ENCODE results near the gene SHQ1. TPM values are rescaled to one million over a fixed set of nuclear protein-coding genes. Genes with fewer than 3 reads are reported as not detected.

SHQ1 gene
- total and polyA plus RNA-seq, 2 experiments from 2014 or later, result 18.3 to 28.7 TPM

- TF ChIP-seq ZNF462 (CRISPR knock-in tag; IDR thresholded peaks at IDR 0.05) (no peak), POLR2AphosphoS5 (IDR thresholded peaks at IDR 0.05; ENCODE audit: low read depth) (no peak)
Observed at GRCh38 chr3:72721683-72722381, 126.4 kb downstream of the SHQ1 start (continued).

DNA sequence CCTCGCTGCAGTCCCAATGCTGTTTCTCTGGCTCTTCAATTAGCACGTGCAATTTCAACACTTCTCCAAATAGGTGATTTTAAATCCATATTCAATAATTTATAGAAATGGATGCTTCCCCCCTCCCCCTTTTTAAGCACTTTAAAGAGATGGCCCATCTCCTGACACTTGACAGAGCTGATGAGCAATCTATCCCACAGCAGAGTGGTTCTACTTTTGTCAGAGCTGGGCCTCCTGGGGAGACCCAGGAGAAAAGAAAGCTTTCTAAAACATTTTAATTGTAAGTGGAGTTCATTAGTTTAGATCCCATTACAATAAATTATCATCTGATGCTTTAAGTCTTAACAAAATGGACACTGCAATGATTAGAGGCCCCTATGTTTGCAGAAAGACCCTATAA, 127.7 kb downstream of the SHQ1 start:
- no peaks in the 10 kb centered on the region for H3K79me2 ChIP-seq (replicated peaks; ENCODE audit: insufficient read depth)
- no peaks in the 10 kb centered on the region for H3K9me2 ChIP-seq (ENCODE audit: insufficient read depth)
- H2AFZ ChIP-seq, result no peak overlapping the region
- DNase-seq (ENCODE audit: low spot score), result no peak
- H3K4me2 ChIP-seq, result no peak overlapping the region
- no peak; the same call in 2 of the 3 replicates for ATAC-seq
- Mint-ChIP-seq H3K4me3 (no peak overlapping the region), H3K27ac (no peak overlapping the region), H3K4me1 (peaks cover 21% of the 10 kb centered on the region), H3K36me3 (ENCODE audit: low read depth) (peaks cover 16% of the 10 kb centered on the region; the same call in 2 of the 3 replicates), H3K9me3 (peaks cover 22% of the 10 kb centered on the region), H3K27me3 (ENCODE audit: insufficient read depth, low read depth, poor library complexity) (peaks cover 7% of the 10 kb centered on the region)
- no peak overlapping the region for H3K4me3 ChIP-seq
- no peaks in the 10 kb centered on the region for H4K20me1 ChIP-seq (replicated peaks; ENCODE audit: insufficient read depth)
- peaks cover 12% of the 10 kb centered on the region for H3K4me1 ChIP-seq (ENCODE audit: insufficient read depth)
- no peaks in the 10 kb centered on the region for H3K36me3 ChIP-seq (ENCODE audit: insufficient read depth)
- H3K27ac ChIP-seq (ENCODE audit: low read depth), result no peak overlapping the region
- H3F3A ChIP-seq (replicated peaks; ENCODE audit: low read depth), result no peaks in the 10 kb centered on the region
- no peaks in the 10 kb centered on the region for H3K27me3 ChIP-seq (ENCODE audit: insufficient read depth)
- TF ChIP-seq ZNF114 (CRISPR knock-in tag; IDR thresholded peaks at IDR 0.05) (no peak), ETS1 (IDR thresholded peaks at IDR 0.05) (no peak), CREB1 (CRISPR knock-in tag; IDR thresholded peaks at IDR 0.05; ENCODE audit: low read depth) (no peak), ZNF331 (CRISPR knock-in tag; IDR thresholded peaks at IDR 0.05; ENCODE audit: low read depth) (no peak), EZH2 (IDR thresholded peaks at IDR 0.05; ENCODE audit: low read depth, unreplicated experiment) (no peak), NANOG (IDR thresholded peaks at IDR 0.05; ENCODE audit: borderline replicate concordance) (no peak), JUNB (IDR thresholded peaks at IDR 0.05; ENCODE audit: unreplicated experiment) (no peak), REST (IDR thresholded peaks at IDR 0.05; ENCODE audit: unreplicated experiment) (no peak), POLR2AphosphoS5 (IDR thresholded peaks at IDR 0.05; ENCODE audit: low read depth) (no peak)
- TF ChIP-seq, protein P1, sequence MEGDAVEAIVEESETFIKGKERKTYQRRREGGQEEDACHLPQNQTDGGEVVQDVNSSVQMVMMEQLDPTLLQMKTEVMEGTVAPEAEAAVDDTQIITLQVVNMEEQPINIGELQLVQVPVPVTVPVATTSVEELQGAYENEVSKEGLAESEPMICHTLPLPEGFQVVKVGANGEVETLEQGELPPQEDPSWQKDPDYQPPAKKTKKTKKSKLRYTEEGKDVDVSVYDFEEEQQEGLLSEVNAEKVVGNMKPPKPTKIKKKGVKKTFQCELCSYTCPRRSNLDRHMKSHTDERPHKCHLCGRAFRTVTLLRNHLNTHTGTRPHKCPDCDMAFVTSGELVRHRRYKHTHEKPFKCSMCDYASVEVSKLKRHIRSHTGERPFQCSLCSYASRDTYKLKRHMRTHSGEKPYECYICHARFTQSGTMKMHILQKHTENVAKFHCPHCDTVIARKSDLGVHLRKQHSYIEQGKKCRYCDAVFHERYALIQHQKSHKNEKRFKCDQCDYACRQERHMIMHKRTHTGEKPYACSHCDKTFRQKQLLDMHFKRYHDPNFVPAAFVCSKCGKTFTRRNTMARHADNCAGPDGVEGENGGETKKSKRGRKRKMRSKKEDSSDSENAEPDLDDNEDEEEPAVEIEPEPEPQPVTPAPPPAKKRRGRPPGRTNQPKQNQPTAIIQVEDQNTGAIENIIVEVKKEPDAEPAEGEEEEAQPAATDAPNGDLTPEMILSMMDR (conservative IDR thresholded peaks at IDR 0.05; ENCODE audit: low read depth in 2 of 2), result no peak
